ENCODE data around the gene SLC16A3.

SLC16A3 gene

DNA sequence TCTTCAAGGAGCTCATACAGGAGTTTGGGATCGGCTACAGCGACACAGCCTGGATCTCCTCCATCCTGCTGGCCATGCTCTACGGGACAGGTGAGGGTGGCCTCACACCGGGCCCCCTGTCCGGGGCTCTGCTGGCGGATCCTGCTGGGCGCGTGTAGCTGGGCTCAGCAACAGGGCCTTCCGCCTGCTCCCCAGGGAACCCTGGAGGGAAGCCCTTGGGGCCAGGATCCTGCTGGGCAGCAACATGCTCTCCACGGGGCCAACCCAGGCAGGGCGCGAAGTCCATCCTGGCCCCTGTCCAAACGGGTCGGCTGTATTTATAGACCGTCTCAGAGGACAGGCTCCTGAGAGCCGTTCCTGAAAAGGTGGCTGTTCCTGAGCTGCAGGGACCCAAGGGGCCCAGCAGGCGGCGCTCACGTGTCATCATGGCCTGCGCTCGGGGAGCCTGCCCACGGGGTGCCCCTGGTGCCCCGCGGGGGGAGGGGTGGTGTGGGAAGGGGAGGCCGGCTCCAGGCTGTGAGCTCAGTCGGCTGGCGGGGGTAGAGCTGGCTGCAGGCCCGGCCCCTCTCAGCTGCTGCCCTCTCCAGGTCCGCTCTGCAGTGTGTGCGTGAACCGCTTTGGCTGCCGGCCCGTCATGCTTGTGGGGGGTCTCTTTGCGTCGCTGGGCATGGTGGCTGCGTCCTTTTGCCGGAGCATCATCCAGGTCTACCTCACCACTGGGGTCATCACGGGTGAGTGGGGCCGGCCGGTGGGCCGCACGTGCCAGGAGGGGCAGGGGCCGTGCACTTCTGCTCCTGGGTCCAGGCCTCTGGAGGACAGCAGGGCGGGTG, 7.5 kb downstream of the SLC16A3 start:
- peak; percentile 73 for DNase-seq (ENCODE audit: low spot score)

DNA sequence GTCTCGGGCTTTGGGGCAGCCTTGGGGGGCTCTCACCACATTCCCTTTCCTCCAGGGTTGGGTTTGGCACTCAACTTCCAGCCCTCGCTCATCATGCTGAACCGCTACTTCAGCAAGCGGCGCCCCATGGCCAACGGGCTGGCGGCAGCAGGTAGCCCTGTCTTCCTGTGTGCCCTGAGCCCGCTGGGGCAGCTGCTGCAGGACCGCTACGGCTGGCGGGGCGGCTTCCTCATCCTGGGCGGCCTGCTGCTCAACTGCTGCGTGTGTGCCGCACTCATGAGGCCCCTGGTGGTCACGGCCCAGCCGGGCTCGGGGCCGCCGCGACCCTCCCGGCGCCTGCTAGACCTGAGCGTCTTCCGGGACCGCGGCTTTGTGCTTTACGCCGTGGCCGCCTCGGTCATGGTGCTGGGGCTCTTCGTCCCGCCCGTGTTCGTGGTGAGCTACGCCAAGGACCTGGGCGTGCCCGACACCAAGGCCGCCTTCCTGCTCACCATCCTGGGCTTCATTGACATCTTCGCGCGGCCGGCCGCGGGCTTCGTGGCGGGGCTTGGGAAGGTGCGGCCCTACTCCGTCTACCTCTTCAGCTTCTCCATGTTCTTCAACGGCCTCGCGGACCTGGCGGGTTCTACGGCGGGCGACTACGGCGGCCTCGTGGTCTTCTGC, 8.4 kb downstream of the SLC16A3 start:
- no peak for DNase-seq (ENCODE audit: low spot score)

DNA sequence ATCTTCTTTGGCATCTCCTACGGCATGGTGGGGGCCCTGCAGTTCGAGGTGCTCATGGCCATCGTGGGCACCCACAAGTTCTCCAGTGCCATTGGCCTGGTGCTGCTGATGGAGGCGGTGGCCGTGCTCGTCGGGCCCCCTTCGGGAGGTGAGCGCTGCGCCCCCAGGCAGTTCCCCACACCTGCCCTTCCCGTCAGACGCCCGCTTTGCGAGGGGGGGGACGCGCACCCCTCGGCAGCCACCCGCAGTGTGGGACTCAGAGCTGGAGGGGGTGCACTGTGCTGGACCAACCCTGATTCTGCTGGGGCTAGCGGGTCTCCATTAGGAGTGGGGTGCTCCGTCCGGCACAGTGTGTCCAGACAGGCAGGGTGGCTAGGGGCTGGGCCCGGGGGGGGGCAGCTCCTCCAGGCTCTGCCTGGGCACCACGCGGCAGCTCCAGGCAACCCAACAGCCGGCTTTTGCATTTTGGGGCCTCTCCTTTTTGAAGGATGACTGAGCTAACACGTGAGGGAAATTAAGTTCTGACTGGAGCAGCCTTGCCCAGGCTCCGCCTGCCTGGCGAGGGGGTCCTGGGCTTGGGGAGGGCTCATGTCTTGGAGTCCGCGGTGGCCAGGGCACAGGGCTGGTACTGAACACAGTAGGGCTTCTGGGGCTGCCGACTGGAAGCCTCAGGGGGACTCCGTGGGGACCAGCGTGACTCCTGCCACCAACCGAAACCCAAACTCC, 9.1 kb downstream of the SLC16A3 start:
- DNase-seq (ENCODE audit: low spot score), result no peak

DNA sequence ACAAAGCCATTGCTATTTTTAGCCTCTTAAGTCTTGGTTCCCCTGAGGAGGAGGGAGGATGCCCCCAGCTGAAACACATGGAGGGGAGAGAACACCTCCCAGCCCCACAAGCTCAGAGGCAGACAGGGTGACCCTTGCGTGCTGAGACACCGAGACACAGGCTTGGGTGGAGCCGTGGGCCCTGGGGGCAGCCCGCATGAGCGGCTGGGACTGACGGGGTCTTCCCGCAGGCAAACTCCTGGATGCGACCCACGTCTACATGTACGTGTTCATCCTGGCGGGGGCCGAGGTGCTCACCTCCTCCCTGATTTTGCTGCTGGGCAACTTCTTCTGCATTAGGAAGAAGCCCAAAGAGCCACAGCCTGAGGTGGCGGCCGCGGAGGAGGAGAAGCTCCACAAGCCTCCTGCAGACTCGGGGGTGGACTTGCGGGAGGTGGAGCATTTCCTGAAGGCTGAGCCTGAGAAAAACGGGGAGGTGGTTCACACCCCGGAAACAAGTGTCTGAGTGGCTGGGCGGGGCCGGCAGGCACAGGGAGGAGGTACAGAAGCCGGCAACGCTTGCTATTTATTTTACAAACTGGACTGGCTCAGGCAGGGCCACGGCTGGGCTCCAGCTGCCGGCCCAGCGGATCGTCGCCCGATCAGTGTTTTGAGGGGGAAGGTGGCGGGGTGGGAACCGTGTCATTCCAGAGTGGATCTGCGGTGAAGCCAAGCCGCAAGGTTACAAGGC, 9.8 kb downstream of the SLC16A3 start:
- peak; percentile 80 for DNase-seq (ENCODE audit: low spot score)

DNA sequence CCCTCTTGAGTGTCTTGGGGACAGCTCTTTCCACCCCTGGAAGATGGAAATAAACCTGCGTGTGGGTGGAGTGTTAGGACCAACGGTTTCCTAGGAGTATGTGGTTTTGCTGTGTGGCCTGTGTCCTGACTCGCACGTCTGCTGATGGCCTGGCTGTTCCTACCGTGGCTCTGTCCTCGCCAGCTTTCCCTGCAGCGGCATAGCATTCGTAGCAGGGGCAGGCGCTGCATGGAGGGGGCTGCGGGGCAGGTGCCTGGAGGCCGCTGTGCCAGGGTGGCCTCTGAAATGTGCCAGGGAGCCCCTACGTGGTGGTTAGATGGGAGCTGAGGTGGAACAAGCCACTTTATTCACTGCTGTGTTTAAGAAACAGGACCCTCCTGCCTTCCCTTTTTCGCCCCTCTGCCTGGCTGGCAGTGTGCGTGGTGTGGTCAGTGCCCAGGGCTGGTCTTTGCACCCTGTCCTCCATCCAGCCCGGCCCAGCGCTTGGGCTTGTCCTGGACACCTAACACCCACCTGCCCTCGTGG, 10.6 kb downstream of the SLC16A3 start:
- DNase-seq (ENCODE audit: low spot score), result no peak

DNA sequence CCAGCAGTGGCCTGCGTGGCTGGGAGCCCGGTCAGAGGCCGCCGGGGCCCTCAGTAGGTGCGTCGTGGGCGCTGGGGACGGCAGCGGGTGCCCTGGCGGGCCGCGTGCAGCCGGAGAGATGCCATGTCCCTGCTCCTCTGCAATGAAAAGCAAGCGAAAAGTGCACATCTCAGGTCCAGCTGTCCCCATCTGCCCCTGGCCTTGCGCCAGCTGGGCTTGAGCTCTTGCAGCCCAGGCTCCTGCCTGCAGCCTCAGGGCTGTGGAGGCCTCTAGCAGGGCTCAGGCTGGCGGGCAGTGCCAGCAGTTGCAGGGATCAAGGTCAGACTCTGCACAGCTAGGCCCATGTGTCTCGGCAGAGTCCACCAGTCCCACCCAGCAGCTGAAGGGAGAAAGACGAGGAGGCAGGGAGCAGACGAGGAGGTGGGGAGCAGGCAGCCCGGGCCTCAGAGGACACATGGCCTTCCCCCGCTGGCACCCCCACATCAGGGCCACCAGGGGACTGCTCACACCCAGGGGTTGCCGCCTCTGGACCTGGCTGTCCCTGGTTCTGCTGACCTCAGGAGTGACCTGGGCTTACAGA, 11.2 kb downstream of the SLC16A3 start:
- no peak for DNase-seq (ENCODE audit: low spot score)

DNA sequence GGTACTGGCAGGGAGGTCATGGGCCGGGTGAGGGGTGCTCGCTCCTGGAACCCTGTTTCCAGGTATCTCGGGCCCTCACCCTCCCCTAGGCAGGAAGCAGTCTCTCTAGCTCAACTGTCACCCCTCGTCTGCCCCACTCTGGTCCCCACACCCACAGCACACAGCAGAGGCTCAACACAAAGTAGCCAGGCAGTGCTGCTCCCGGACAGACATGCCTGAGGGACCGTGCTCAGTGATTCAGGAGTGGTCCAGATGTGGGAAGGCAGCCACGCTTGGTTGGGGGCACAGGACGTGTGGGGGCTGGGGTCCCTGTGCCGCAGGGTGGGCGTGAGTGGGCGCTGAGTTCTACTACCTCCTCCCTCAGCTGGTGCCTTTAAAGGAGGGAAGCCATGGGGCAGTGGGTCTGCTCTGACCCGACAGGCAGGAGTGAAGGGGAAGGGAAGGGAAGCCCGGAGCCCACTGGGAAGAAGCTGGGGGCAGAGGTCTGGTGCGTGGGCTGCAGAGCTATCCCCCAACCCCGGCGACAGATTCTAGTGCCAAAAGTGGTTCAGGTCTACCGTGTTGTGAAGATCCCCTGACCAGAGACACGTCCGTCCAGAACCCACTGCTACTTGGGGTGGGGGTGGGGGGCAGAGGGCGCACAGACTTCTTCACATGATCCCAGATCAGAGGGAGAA, 11.8 kb downstream of the SLC16A3 start:
- DNase-seq (ENCODE audit: low spot score), result no peak

DNA sequence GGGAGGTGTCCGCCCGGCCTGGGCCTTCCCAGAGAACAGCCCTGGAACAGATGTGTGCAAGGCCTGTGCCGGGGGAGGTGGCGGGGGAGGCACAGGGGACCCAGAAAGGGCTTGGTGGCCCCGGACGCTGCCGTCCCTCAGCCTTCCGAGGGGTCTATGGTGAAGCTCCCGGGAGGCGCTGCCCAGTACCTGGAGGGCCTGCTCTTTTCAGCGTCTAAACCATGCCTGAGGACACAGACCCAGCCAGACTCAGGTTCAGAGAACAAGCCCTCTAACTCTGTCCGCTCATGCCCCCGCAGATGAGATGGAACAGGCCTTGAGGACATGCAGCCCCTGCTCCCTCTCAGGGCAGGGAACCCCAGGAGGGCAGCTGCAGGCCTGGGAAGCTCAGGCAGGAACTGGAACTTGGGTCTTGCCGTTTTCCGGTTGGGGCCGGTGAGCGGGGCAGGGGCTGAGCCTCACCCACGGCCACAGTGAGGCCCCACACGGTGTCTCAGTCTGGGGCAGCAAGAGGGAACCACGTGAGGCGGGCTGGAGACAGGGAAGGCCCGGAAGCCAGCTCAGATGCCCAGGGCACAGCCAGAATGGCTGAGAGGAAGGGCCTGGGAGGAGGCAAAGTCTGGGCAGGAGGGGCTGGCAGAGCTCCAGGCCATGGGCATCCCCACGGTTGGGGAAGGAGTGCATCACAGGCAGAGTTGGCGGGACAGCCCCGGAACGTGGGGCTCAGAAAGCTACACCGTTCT, 12.5 kb downstream of the SLC16A3 start:
- DNase-seq (ENCODE audit: low spot score), result peak; percentile 24

DNA sequence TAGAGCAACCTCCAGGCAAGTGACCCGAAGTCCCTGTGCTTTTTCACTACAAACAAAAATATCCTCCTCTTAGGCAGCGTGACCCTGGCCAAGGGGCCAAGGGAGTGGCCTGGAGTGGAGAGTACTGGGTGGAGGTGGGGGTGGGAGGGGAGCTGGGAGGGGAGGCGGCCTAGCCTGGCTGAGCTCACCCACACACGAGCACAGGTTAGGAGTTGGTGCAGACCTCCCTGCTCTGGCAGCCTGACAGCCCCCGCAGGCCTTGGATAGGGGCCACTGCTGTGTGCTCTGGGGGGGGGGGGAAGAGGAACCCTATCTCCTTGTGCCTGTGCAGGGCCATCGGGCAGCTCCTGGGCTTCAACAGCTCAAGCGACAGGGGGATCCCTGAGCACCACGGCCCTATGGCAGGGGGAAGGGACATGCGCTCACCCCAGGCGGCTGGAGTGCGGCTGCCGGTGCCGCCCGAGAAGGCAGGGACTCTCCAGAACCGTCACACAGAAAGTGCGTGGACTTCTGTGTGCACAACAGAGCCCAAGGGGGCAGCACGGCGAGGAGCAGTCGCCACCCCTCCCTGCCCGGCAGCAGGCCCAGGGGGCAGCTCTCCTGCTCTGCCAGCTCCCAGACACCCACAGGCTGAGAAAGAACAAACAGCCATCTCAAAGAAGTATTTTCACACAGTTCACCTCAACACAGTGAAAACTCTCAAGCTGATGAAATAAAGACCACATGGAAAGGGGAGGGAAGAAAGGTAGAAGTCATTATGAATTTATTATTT, 13.3 kb downstream of the SLC16A3 start:
- no peak for DNase-seq (ENCODE audit: low spot score)

DNA sequence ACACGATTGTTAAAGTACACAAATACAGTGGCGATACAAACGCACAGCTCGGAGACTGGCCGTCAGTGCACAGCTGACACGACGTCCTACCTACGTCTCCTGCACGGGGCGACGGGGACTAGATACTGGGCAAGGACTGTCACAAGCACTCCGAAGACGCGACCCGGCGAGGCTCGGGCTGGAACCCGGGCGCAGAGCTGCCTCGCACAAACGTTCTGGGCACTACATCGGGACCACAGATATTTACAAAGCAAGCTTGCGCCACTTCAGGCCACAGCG, 13.8 kb downstream of the SLC16A3 start:
- DNase-seq (ENCODE audit: low spot score), result no peak

DNA sequence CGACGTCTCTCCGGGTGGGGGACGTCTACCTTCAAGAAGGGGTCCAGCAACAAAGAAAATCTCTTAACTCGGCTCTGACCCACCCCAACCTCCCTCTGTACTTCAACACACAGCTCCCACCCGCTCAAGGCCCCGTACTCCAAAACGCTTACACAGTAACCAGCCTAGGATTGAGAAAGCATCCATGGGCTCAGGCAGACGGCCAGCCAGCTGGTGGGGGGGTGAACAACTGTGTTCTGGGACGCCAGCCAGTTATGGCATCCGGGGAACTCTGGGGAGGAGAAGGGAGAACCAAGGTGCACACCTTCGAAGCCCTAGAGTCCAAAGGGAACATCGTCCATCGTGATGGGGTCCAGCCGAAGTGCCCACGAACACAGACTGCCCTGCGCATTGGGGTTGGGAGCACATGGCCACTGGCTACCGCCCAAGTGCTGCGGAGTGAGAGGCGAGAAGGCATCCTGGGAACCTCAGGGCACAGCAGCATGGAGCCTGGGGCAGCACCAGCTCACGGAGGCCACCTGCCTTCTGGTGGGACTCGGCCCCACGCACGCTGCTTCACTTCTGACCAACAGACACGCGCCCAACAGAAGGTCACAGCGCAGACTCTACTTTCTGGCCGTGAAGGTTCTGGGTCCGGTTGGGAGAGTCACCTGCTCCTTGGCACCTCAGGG, 14.3 kb downstream of the SLC16A3 start:
- DNase-seq (ENCODE audit: low spot score), result no peak

DNA sequence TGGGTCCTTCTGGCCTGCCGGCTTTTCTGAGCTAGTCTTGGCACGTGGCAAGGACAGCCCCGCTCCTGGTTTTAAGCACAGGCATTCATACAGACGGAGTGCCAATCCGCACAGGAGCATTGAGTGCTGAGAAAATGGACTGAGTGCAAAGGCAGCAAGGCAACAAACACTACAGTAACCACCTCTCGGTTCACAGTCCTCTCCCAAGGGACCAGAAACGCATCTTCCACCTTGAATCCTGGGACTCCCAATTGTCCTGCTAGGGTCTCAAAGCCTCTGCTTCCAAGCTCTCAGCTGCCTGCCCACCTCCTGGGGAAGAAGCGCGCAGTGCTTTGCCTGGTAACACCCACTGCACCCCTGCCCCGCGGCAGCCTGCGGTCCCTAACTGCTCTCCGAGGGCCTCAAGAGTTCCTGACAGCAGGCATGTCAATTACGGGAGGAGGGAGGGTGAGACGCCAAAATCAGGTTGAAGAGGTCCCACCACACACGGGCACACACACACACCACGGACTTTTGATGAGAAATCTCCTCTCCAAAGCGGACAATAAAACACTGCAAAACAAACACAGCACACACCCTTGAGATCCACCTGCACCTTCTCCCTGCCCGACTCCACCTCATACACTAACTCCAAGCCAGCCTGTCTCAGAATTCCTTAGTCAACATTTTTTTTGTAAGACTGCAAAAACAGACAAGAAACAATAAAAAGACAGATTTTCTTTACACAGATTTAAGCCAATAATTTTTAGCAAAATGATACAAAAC, 15.0 kb downstream of the SLC16A3 start:
- no peak for DNase-seq (ENCODE audit: low spot score)

DNA sequence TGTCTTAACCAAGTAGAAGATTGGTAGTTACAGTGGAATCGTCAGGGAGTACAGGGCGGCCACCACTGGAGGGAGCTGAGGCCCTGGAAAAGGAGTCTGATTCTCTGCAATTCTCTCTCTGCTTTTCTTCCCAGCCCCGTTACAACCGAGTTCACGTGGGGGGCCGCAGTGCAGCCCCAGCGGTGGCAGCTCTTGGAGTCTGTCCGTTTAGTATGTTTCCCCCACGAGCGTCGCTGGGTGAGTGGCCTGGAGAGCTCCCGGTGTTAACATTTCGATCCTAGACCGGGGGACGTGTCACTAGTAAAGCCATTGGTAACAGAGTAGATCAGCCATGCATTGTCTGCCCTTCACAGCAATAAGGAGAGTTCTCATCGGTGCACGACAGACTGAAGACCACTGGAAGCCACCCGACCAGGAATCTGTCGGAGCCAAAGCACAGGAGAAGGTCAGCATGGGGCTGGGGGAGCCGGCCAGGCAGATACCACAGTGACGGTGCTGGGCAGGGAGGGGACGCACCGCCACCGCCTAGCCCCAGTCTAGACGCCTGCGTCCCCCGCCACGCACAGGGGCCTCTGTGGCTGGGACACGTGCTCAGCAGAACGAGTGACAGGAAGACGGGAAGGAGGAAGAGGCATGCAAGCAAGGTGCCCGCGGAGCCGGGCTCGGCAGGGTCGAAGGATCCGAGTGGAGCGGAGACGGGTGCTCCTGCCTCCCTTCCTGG, 15.7 kb downstream of the SLC16A3 start:
- no peak for DNase-seq (ENCODE audit: low spot score)

DNA sequence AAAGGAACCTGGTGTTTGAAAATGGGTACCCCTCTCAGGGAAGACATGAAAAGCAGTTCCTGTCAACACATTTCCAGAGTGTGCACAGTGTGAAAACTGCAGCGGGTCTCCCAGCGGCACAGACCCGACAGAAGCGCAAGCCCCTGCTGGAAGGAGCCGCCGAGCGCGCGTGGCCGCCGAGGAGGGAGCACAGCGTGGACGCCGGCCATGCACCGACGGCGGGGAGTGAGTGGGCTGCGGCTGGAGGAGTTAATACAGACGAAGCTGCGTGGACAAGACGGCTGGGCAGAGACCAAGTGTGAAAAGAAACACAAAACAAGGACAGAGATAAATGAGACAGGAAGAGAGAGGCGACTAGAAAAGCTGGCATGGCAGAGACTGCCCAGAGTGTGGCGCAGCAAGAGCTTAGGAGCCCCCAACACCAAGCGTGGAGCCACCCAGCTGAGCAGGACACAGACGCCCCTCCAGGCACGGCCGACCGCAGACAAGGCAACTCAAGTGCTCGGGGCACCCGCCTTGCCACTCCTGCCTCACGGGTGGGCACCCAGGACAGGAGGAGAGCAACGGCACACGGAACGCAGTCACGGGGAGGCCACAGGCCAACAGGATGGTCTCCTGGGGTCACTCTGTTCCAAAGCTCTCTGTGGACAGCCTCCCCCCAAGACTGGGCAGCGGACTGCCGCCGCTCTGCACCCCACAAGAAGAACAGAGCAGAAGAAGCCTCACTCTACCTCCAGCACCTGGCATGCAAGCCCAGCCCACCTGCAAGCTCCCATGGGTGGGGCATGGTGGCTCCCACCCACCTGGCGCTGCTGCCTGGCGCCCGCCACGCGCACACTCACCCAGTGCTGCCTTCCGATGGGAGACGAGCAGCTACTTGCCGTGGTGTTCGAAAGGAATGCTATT, 16.5 kb downstream of the SLC16A3 start:
- DNase-seq (ENCODE audit: low spot score), result no peak

DNA sequence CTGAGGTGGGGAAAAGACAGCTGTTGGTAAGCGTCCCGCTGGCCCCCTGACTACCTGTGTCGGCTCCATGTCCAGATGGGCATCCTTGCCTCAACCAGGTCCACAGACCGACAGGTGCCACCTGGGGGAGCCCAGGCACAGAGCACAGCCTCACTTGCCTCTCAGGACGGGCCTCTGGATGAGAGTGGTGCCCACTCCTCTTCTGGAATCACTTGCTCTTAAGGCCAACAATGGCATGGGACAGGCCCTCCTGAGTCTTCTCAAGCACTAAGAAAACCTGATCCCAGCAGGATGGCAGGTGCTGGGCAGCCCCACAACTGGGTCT, 17.2 kb downstream of the SLC16A3 start:
- DNase-seq (ENCODE audit: low spot score), result no peak

DNA sequence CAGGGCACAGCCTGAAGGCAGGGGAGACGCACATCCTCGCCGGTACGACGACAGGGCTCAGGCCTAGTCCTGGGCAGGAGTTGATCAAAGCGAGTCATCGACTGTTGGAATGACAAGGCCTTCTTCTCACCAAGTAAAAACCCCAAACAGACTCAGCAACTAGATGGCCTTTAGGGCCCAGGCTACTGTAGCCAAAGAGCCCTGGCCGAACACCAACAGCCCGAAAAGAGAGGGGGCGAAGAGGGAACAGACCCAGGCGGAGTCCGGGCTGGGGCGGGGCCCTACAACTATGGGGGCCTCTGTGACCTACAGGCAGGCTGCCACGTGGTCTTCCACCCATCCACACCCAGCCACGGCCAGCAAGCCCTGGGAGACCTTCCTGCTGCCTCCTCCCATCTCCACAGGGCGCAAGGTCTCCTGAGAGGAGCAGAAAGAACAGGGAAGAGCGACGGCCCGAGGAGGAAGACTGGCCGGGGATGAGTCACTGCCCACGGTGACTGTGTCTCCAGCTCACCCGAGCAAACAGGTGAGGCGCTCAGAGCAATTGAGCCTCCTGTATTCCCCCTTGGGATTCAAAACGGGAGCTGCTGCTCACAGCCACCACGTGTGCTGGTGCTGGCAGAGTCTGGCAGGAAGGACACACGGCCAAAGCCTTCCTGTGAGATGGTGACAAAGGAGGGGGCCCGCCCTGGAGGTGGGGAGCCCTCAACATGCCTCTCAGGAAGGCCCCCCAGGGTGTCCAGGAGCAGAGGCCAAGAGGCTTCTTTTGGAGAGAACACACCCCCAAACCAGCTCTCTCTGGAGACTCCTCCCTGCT, 17.7 kb downstream of the SLC16A3 start:
- no peak for DNase-seq (ENCODE audit: low spot score)
